Mesenchymal stem cell (in vitro differentiated cells and primary cell): Measurements from ENCODE around the gene ZFYVE1.
"Not testable (repeated sequence)": the region's sequence is repeated elsewhere in the genome, so short reads cannot be mapped to it uniquely, and the experiment has no call there.

Source experiments
- DNase-seq: peaks from one replicate; pipeline ENCODE4 v3.0.0-alpha.2; 2013
- H2AFZ ChIP-seq: one replicate; pipeline ENCODE4 v1.6.1; 2013; ENCODE audit warnings: low read depth, mild to moderate bottlenecking, control low read depth, inconsistent platforms, low read length, moderate library complexity
- H2AK5ac ChIP-seq: 2 replicates; pipeline ENCODE4 v1.6.1; 2013; ENCODE audit warnings: low read length, moderate library complexity, mild to moderate bottlenecking, inconsistent platforms; ENCODE audit not compliant: severe bottlenecking
- H2BK120ac ChIP-seq: one replicate; pipeline ENCODE4 v1.6.1; 2013; ENCODE audit warnings: low read depth, mild to moderate bottlenecking, inconsistent platforms, low read length, moderate library complexity
- H2BK12ac ChIP-seq, 2 experiments: one replicate each; pipeline ENCODE4 v1.6.1; 2013; ENCODE audit warnings: inconsistent platforms in 2 of 2, low read length in 2 of 2, mild to moderate bottlenecking in 2 of 2, moderate library complexity in 2 of 2, control low read depth in 1 of 2
- H2BK15ac ChIP-seq: one replicate; pipeline ENCODE4 v1.6.1; 2013; ENCODE audit warnings: mild to moderate bottlenecking, low read depth, inconsistent platforms; ENCODE audit not compliant: poor library complexity, severe bottlenecking
- H2BK5ac ChIP-seq: 2 replicates; pipeline ENCODE4 v1.6.1; 2013; ENCODE audit warnings: low read depth, mild to moderate bottlenecking, low read length, control low read depth, inconsistent platforms; ENCODE audit not compliant: poor library complexity, severe bottlenecking
- H3K14ac ChIP-seq, 2 experiments: one replicate each; pipeline ENCODE4 v1.6.1; 2013; ENCODE audit warnings: inconsistent platforms in 2 of 2, low read length in 2 of 2, control low read depth in 1 of 2, mild to moderate bottlenecking in 1 of 2, moderate library complexity in 1 of 2
- H3K18ac ChIP-seq, 2 experiments: one replicate each; pipeline ENCODE4 v1.6.1; 2013; ENCODE audit warnings: inconsistent platforms in 2 of 2, low read length in 2 of 2, control low read depth in 1 of 2, low read depth in 1 of 2, mild to moderate bottlenecking in 1 of 2
- H3K23ac ChIP-seq, 2 experiments: one replicate each; pipeline ENCODE4 v1.6.1; 2013; ENCODE audit warnings: inconsistent platforms in 2 of 2, low read length in 2 of 2, mild to moderate bottlenecking in 2 of 2, moderate library complexity in 2 of 2, control low read depth in 1 of 2
- H3K27ac ChIP-seq: 2 replicates; pipeline ENCODE4 v1.5.1; 2013; ENCODE audit warnings: mild to moderate bottlenecking, moderate library complexity, low read length, control low read depth, inconsistent platforms; ENCODE audit not compliant: poor library complexity, severe bottlenecking
- H3K27me3 ChIP-seq, 2 experiments: 2 replicates each; pipeline versions ENCODE4 v1.6.1 to v1.7.0; 2013; ENCODE audit warnings: low read length in 2 of 2, mild to moderate bottlenecking in 2 of 2, moderate library complexity in 2 of 2, control low read depth in 1 of 2, inconsistent platforms in 1 of 2; ENCODE audit not compliant: control insufficient read depth in 1 of 2, insufficient read depth in 1 of 2
- H3K36me3 ChIP-seq, 2 experiments: 2 replicates each; pipeline versions ENCODE4 v1.6.1 to v1.7.0; 2013; ENCODE audit warnings: low read length in 2 of 2, control low read depth in 1 of 2, inconsistent platforms in 1 of 2, low read depth in 1 of 2, mild to moderate bottlenecking in 1 of 2; ENCODE audit not compliant: insufficient read depth in 2 of 2, control insufficient read depth in 1 of 2
- H3K4ac ChIP-seq, 2 experiments: one replicate each; pipeline ENCODE4 v1.6.1; 2013; ENCODE audit warnings: inconsistent platforms in 2 of 2, low read length in 2 of 2, mild to moderate bottlenecking in 2 of 2, moderate library complexity in 2 of 2, control low read depth in 1 of 2, low read depth in 1 of 2
- H3K4me1 ChIP-seq: 2 replicates; pipeline ENCODE4 v1.6.1; 2013; ENCODE audit warnings: low read depth, low read length, control low read depth; ENCODE audit not compliant: control insufficient read depth, insufficient read depth
- H3K4me2 ChIP-seq: 2 replicates; pipeline ENCODE4 v1.6.1; 2013; ENCODE audit warnings: low read length, mild to moderate bottlenecking, inconsistent platforms; ENCODE audit not compliant: poor library complexity, severe bottlenecking
- H3K4me3 ChIP-seq, 2 experiments: 2 replicates each; pipeline versions ENCODE4 v1.5.1 to v1.7.0; 2013; ENCODE audit warnings: low read length in 2 of 2, mild to moderate bottlenecking in 2 of 2, control low read depth in 1 of 2, low read depth in 1 of 2; ENCODE audit not compliant: insufficient read depth in 1 of 2
- H3K79me1 ChIP-seq: replicated peaks from 2 replicates; pipeline ENCODE4 v1.6.1; 2013; ENCODE audit warnings: mild to moderate bottlenecking, control low read depth, low read length, inconsistent platforms; ENCODE audit not compliant: poor library complexity, severe bottlenecking
- H3K9ac ChIP-seq: 2 replicates; pipeline ENCODE4 v1.7.0; 2013; ENCODE audit warnings: mild to moderate bottlenecking, low read length, moderate library complexity
- H3K9me3 ChIP-seq: 2 replicates; pipeline ENCODE4 v1.7.0; 2013; ENCODE audit warnings: mild to moderate bottlenecking, low read length; ENCODE audit not compliant: control insufficient read depth
- H4K8ac ChIP-seq: one replicate; pipeline ENCODE4 v1.6.1; 2013; ENCODE audit warnings: inconsistent platforms, mild to moderate bottlenecking, low read length, moderate library complexity
- H4K91ac ChIP-seq: one replicate; pipeline ENCODE4 v1.6.1; 2013; ENCODE audit warnings: mild to moderate bottlenecking, low read length, inconsistent platforms
- WGBS: methylation state at CpG from one replicate; pipeline ENCODE4 v1.1.7; 2013; ENCODE audit warnings: mixed read lengths; 5-methylcytosine and 5-hydroxymethylcytosine counted together

The ZFYVE1 gene

DNA sequence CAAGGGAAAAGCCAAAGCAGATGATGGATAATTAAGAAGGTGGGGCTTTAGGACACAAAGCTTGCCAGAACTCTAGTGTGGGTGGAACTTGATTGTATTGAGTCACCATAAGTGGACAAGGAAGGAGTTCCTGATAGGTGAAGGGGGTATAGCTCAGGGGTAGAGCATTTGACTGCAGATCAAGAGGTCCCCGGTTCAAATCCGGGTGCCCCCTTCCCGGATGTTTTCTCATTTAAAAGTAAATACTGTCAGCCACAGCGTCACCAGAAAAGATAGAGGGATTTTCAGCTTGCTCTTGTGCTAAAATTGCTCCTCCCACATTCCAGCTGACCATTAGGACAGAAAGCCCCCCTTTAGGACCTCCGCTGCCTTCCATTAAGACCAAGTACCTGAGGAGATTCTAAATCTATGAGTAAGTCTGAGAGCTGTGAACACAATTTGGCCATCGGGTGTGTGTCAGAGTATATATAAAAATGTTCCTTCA is 64.0 kb downstream of the ZFYVE1 start:
- H3K4me1 ChIP-seq, result peaks cover 5% of the 10 kb centered on the region
- H2BK15ac ChIP-seq, result no peak overlapping the region
- H3K4me2 ChIP-seq, result no peak overlapping the region
- peak; percentile 71 for DNase-seq
- no peak overlapping the region for H4K91ac ChIP-seq
- no peaks in the 10 kb centered on the region for H3K27me3 ChIP-seq
- H3K9ac ChIP-seq, result no peak overlapping the region
- no peak overlapping the region for H2BK5ac ChIP-seq
- H3K14ac ChIP-seq, result no peak overlapping the region
- no peak overlapping the region for H2AK5ac ChIP-seq
- H3K4ac ChIP-seq, result no peak overlapping the region
- H3K36me3 ChIP-seq, result peaks cover 30 to 44% of the 10 kb centered on the region in 2 experiments
- no peak overlapping the region for H3K23ac ChIP-seq
- H3K9me3 ChIP-seq, result no peaks in the 10 kb centered on the region
- H2BK120ac ChIP-seq, result no peak overlapping the region
- H3K18ac ChIP-seq, result no peak overlapping the region
- H2AFZ ChIP-seq, result no peak overlapping the region
- H3K27ac ChIP-seq, result no peak overlapping the region
- no peaks in the 10 kb centered on the region for H3K79me1 ChIP-seq
- H2BK12ac ChIP-seq, result no peak overlapping the region
- no peak overlapping the region for H4K8ac ChIP-seq
- WGBS, result 54% methylated on average over 4 of the region's 6 CpGs
- no peak overlapping the region for H3K4me3 ChIP-seq

DNA sequence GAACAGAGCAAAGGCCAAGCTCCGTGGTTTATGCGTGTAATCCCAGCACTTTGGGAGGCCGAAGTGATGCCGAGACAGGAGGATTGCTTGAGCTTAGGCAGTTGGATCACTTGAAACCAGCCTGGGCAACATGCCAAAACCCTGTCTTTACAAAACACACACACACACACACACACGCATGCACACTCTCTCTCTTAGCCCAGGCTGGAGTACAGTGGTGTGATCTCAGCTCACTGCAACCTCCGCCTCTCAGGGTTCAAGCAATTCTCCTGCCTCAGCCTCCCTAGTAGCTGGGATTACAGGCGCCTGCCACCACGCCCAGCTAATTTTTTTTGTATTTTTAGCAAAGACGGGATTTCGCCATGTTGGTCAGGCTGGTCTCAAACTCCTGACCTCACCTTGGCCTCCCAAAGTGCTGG is 64.6 kb downstream of the ZFYVE1 start:
- H3K23ac ChIP-seq, H2AK5ac ChIP-seq, H2BK5ac ChIP-seq, H2AFZ ChIP-seq, H3K9me3 ChIP-seq, H3K27ac ChIP-seq, H3K18ac ChIP-seq, H3K9ac ChIP-seq, H3K79me1 ChIP-seq, H3K14ac ChIP-seq, H3K4me3 ChIP-seq, H2BK12ac ChIP-seq, H2BK15ac ChIP-seq, H4K91ac ChIP-seq, H3K4me2 ChIP-seq, H4K8ac ChIP-seq, H3K4ac ChIP-seq, H3K4me1 ChIP-seq, H2BK120ac ChIP-seq, H3K27me3 ChIP-seq: not testable (repeated sequence)
- peaks cover 33 to 45% of the 10 kb centered on the region in 2 experiments for H3K36me3 ChIP-seq
- DNase-seq, result peak; percentile 82
- 77% methylated on average over 10 of the region's 10 CpGs for WGBS

DNA sequence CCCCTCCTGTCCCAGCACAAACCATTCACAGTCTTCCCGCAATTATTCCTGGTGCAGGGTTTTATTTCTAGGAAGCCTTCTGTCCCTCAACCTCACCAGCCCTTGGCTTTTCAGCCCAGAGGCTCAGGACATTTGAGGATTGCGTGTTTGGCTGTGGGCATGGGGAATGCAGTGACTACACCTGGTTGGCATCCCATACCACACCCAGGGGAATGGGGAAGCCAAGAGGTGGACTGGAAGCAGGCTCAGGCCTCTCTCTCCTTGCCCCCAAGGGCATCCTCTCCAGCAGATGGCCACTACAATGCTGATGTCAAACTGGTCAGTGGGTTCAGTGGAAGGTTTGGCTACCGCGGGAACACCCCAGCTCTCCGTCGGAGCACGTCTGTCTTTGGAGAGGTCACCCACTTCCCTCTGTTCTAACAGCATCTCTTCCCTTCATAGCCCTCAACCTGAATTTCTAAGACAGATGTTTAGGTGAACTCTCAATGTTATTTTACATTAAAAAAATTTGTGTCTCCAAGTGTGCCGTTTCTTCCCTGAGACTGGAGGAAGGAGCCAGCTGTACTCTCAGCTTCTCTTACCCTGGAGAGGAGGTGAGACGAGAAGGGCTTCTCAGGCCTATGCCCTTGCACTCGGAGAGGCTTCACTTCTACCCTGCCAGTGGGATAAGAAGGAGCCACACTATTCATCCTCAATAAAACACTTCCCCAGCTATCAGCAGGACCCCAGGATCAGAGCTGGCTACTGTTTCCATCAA is 65.1 kb downstream of the ZFYVE1 start:
- H3K18ac ChIP-seq, result no peak overlapping the region
- no peaks in the 10 kb centered on the region for H3K27me3 ChIP-seq
- no peak overlapping the region for H4K8ac ChIP-seq
- H2BK5ac ChIP-seq, result no peak overlapping the region
- no peak overlapping the region for H2AFZ ChIP-seq
- H3K14ac ChIP-seq, result no peak overlapping the region
- DNase-seq, result peak; percentile 6
- no peak overlapping the region for H2AK5ac ChIP-seq
- no peaks in the 10 kb centered on the region for H3K9me3 ChIP-seq
- H3K4me2 ChIP-seq, result no peak overlapping the region
- H2BK12ac ChIP-seq, result no peak overlapping the region
- 79% methylated on average over 9 of the region's 10 CpGs for WGBS
- peaks cover 5% of the 10 kb centered on the region for H3K4me1 ChIP-seq
- H3K36me3 ChIP-seq, result peaks cover 35 to 45% of the 10 kb centered on the region in 2 experiments
- H2BK120ac ChIP-seq, result no peak overlapping the region
- H3K9ac ChIP-seq, result no peak overlapping the region
- no peak overlapping the region for H3K4ac ChIP-seq
- H2BK15ac ChIP-seq, result no peak overlapping the region
- H3K79me1 ChIP-seq, result no peaks in the 10 kb centered on the region
- no peak overlapping the region for H3K27ac ChIP-seq
- no peak overlapping the region for H4K91ac ChIP-seq
- no peak overlapping the region for H3K23ac ChIP-seq
- no peak overlapping the region for H3K4me3 ChIP-seq

DNA sequence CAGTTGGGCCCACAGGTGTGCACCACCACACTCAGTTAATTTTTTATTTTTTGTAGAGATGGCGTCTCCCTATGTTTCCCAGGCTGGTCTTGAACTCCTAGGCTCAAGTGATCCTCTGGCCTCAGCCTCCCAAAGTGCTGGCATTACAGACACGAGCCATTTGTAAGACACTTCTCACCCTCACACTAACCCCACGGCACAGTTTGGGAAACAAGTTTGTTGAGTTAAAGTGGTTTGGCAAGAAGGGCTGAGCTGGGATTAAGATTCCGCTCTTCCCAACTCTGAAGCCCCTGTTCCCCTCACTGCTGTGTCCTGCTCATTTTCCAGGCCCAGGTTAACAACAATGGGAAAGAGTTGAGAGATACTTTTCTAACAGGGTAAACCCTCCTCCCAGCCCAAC is 65.9 kb downstream of the ZFYVE1 start:
- not testable (repeated sequence) for H3K4ac ChIP-seq, H2BK5ac ChIP-seq, H3K23ac ChIP-seq, H3K4me3 ChIP-seq, H3K27ac ChIP-seq, H3K4me1 ChIP-seq, H2AK5ac ChIP-seq, H3K18ac ChIP-seq, H2BK120ac ChIP-seq, H4K91ac ChIP-seq, H3K9ac ChIP-seq, DNase-seq, H3K27me3 ChIP-seq, H4K8ac ChIP-seq, H2AFZ ChIP-seq, H3K79me1 ChIP-seq, H2BK15ac ChIP-seq, H2BK12ac ChIP-seq, H3K14ac ChIP-seq, H3K4me2 ChIP-seq, H3K9me3 ChIP-seq
- WGBS, result 100% methylated on average over 2 of the region's 4 CpGs
- peaks cover 42 to 53% of the 10 kb centered on the region in 2 experiments for H3K36me3 ChIP-seq
